Central memory CD4-positive, alpha-beta T cell (primary cell): ENCODE results near the gene ZDBF2.
A peak's percentile ranks its signal among the peaks of the same experiment; 100 is the strongest.
"Not testable (repeated sequence)": the region's sequence is repeated elsewhere in the genome, so short reads cannot be mapped to it uniquely, and the experiment has no call there.

Source experiments
- DNase-seq: peaks from one replicate; pipeline ENCODE4 v3.0.0; 2022
- total RNA-seq, 3 experiments: gene quantifications; one replicate each; lab custom pipeline; 2026; lab: John Stamatoyannopoulos, UW

Gene ZDBF2
- total RNA-seq: 39.7 to 81.9 (median 40.0) reads per million in 3 experiments

- peak; percentile 52 for DNase-seq
Measured at GRCh38 chr2:206274434-206275311, at the start of gene ZDBF2. ZDBF2 (plus strand) TSS chr2:206274663; CDS start chr2:206281850, 7,187 bp downstream.

GRCh38 chr2:206225435-206226232, 48.8 kb upstream of the ZDBF2 start:
- no peak for DNase-seq

- DNase-seq: not testable (repeated sequence)
Measured at GRCh38 chr2:206228636-206229035, 45.8 kb upstream of the ZDBF2 start.

GRCh38 chr2:206229642-206230041, 44.8 kb upstream of the ZDBF2 start:
- DNase-seq: no peak

GRCh38 chr2:206230060-206230762, 44.3 kb upstream of the ZDBF2 start:
- no peak for DNase-seq

GRCh38 chr2:206231669-206232286, 42.7 kb upstream of the ZDBF2 start:
- no peak for DNase-seq

GRCh38 chr2:206232287-206233035, 42.0 kb upstream of the ZDBF2 start:
- DNase-seq: no peak

GRCh38 chr2:206239157-206239556, 35.3 kb upstream of the ZDBF2 start:
- DNase-seq: no peak

GRCh38 chr2:206240327-206240726, 34.1 kb upstream of the ZDBF2 start:
- no peak for DNase-seq

GRCh38 chr2:206241736-206242135, 32.7 kb upstream of the ZDBF2 start:
- no peak for DNase-seq

- DNase-seq: no peak
Measured at GRCh38 chr2:206245265-206245672, 29.2 kb upstream of the ZDBF2 start.

- no peak for DNase-seq
Measured at GRCh38 chr2:206250041-206250897, 24.2 kb upstream of the ZDBF2 start.

GRCh38 chr2:206253125-206253776, 21.2 kb upstream of the ZDBF2 start:
- DNase-seq: no peak

- DNase-seq: no peak
Measured at GRCh38 chr2:206253777-206254166, 20.7 kb upstream of the ZDBF2 start.

- DNase-seq: no peak
Measured at GRCh38 chr2:206255003-206255402, 19.5 kb upstream of the ZDBF2 start.

- DNase-seq: no peak
Measured at GRCh38 chr2:206256706-206257205, 17.7 kb upstream of the ZDBF2 start.

- no peak for DNase-seq
Measured at GRCh38 chr2:206257350-206257749, 17.1 kb upstream of the ZDBF2 start.

- DNase-seq: no peak
Measured at GRCh38 chr2:206257861-206258260, 16.6 kb upstream of the ZDBF2 start.

GRCh38 chr2:206258615-206259014, 15.8 kb upstream of the ZDBF2 start:
- not testable (repeated sequence) for DNase-seq
